ENCODE data around the gene HDGF. TPM values are rescaled to one million over a fixed set of nuclear protein-coding genes. Genes with fewer than 3 reads are reported as not detected.

Gene HDGF
- total and polyA plus RNA-seq, 2 of the 8 experiments (the other 6 are each of a cell fraction or from before 2014, with no cell fraction given) = 145 to 391 TPM

- no peak for TF ChIP-seq CTCF (IDR thresholded peaks at IDR 0.05; ENCODE audit: control extremely low read depth in 1 of 3, insufficient read depth in 1 of 3, low read depth in 1 of 3, low read length in 3 of 3)
- TF ChIP-seq SAP30 (IDR thresholded peaks at IDR 0.05; ENCODE audit: insufficient read depth, insufficient replicate concordance, low read length) = no peak
Observed at GRCh38 chr1:156704166-156704711, 47.2 kb downstream of the HDGF start (continued).

Measured in H1 (cell line).